Pancreas (tissue), 10 donors: ENCODE measurements around the gene HHIPL1. TPM values are rescaled to one million over a fixed set of nuclear protein-coding genes. Genes with fewer than 3 reads are reported as not detected.

ENCODE experiments used
- ATAC-seq, 4 donors: fragments of 200-7000 bp; cut with Tn5 transposase; one replicate each; pipeline versions ENCODE4 v1.8.0 to v1.9.1; 2020; ENCODE audit warnings: mild to moderate bottlenecking in 4 of 4, moderate library complexity in 4 of 4
- DNase-seq, 6 donors: peaks; one replicate each; pipeline ENCODE4 v3.0.0-alpha.2; 2020
- FAIRE-seq: peaks from 2 replicates; lab custom pipeline; 2012; peaks lifted over from hg19 to GRCh38; lab: Jason Lieb, UNC
- H3K27ac ChIP-seq, 4 donors: fragments of 200-600 bp; sonication (generic); 1 replicate in 3 of 4; 2 replicates in 1 of 4; pipeline versions ENCODE4 v1.5.0 to v1.8.0; 2020
- H3K27me3 ChIP-seq, 4 donors: fragments of 200-600 bp; one replicate each; pipeline ENCODE4 v1.8.0; 2021
- H3K36me3 ChIP-seq, 3 donors: fragments of 200-600 bp; sonication (generic) in 1 of 3; one replicate each; pipeline versions ENCODE4 v1.5.0 to v1.8.0; 2020 to 2021
- H3K4me1 ChIP-seq, 3 donors: fragments of 200-600 bp; one replicate each; pipeline ENCODE4 v1.8.0; 2021
- H3K4me3 ChIP-seq, 4 donors: fragments of 200-600 bp; sonication (generic) in 2 of 4; one replicate each; pipeline versions ENCODE4 v1.5.0 to v1.8.0; 2020 to 2021
- H3K9me3 ChIP-seq, 4 donors: fragments of 200-600 bp; one replicate each; pipeline ENCODE4 v1.8.0; 2021
- CTCF ChIP-seq, 4 donors: fragments of 200-600 bp; sonication (generic) in 3 of 4; IDR thresholded peaks; one replicate each; pipeline versions ENCODE4 v1.5.0 to v1.8.0; 2021; ENCODE audit warnings: antibody characterized with exemption in 4 of 4
- WGBS, 2 donors: extraction: QIAGEN DNeasy Blood & Tissue Kit; methylation state at CpG; one replicate each; pipeline ENCODE4 v1.1.7; 2013; 5-methylcytosine and 5-hydroxymethylcytosine counted together
- intact Hi-C, 3 donors: fragments of 100-400 bp; cut with DNase I; formaldehyde crosslinking; loops; one replicate each; pipeline versions ENCODE4 v1.11.1 to v1.14.2; 2022
- polyA plus RNA-seq, 2 donors: library from polyadenylated mRNA; stranded (reverse); fragments of 200-250 nt; gene quantifications; one replicate each; pipeline ENCODE4 v1.2.3, GENCODE V29; 2013
- total RNA-seq, 6 donors: library from RNA; stranded (reverse); fragmentation: NEBNext Ultra II Directional in 4 of 6; extraction: Animal tissue kit (Norgen Biotek cat#: 25700) in 4 of 6; gene quantifications; one replicate each; pipeline versions ENCODE4 v1.2.1 to v1.2.4, GENCODE V29; 2021 to 2023
- donor health status: healthy with polysubstance abuse.
- donor health status: DM: no; HTN: no; CAD: no; lungs with moderate emphysema.
- donor health status: DM: no; HTN: no; CAD: no.
- donor health status: control.
- donor health status: control.
- donor health status: Bipolar disorder and iron deficiency.
- donor health status: DM: yes; HTN: yes; CAD: no.
- donor health status: DM: no; HTN: no; CAD: no.
- donor health status: DM: no; HTN: no; CAD: no.
- donor health status: DM: yes; HTN: yes; CAD: no.

HHIPL1 gene
- total and polyA plus RNA-seq, 8 donors = 0.09 to 1.2 (median 0.23) TPM

GRCh38 chr14:99621948-99622347, 23.0 kb upstream of the HHIPL1 start:
- H3K4me1 ChIP-seq = no peaks in the 10 kb centered on the region
- intact Hi-C loops = no loop called here
- H3K9me3 ChIP-seq = no peaks in the 10 kb centered on the region
- H3K27ac ChIP-seq = no peak overlapping the region
- H3K27me3 ChIP-seq = no peaks in the 10 kb centered on the region
- DNase-seq (no peak), ATAC-seq (no peak), FAIRE-seq (no peak)
- TF ChIP-seq CTCF (IDR thresholded peaks at IDR 0.05) = no peak
- WGBS, 2 donors = 83 to 84% methylated on average over 6 of the region's 6 CpGs
- H3K4me3 ChIP-seq = no peak overlapping the region
- H3K36me3 ChIP-seq = no peaks in the 10 kb centered on the region

GRCh38 chr14:99624024-99624423, 20.9 kb upstream of the HHIPL1 start:
- TF ChIP-seq CTCF (IDR thresholded peaks at IDR 0.05) = no peak
- H3K4me3 ChIP-seq = no peak overlapping the region
- no peak for DNase-seq
- H3K4me1 ChIP-seq = peaks cover 0 to 5% (median 0%) of the 10 kb centered on the region in 3 donors
- no peaks in the 10 kb centered on the region for H3K9me3 ChIP-seq
- H3K27ac ChIP-seq = no peak overlapping the region
- ATAC-seq = no peak
- no peaks in the 10 kb centered on the region for H3K36me3 ChIP-seq
- H3K27me3 ChIP-seq = no peaks in the 10 kb centered on the region
- FAIRE-seq = no peak
- intact Hi-C loops = no loop called here
- 81 to 93% methylated on average over 5 to 6 of the region's 6 CpGs for WGBS, 2 donors

- FAIRE-seq (no peak), DNase-seq (no peak), ATAC-seq (no peak)
- H3K9me3 ChIP-seq = no peaks in the 10 kb centered on the region
- no peaks in the 10 kb centered on the region for H3K27me3 ChIP-seq
- no peak overlapping the region for H3K4me3 ChIP-seq
- no peaks in the 10 kb centered on the region for H3K36me3 ChIP-seq
- intact Hi-C loops = no loop called here
- 79 to 80% methylated on average over 13 of the region's 13 CpGs for WGBS, 2 donors
- no peak overlapping the region for H3K27ac ChIP-seq
- TF ChIP-seq CTCF (IDR thresholded peaks at IDR 0.05) = no peak
- H3K4me1 ChIP-seq = peaks cover 0 to 7% (median 0%) of the 10 kb centered on the region in 3 donors
Measured at GRCh38 chr14:99624971-99625370, 20.0 kb upstream of the HHIPL1 start.

GRCh38 chr14:99625476-99625875, 19.5 kb upstream of the HHIPL1 start:
- Histone ChIP-seq H3K4me1 (peaks cover 0 to 7% (median 0%) of the 10 kb centered on the region in 3 donors), H3K9me3 (no peaks in the 10 kb centered on the region), H3K36me3 (no peaks in the 10 kb centered on the region), H3K4me3 (no peak overlapping the region), H3K27ac (no peak overlapping the region), H3K27me3 (no peaks in the 10 kb centered on the region)
- ATAC-seq (no peak), FAIRE-seq (no peak), DNase-seq (no peak)
- no peak for TF ChIP-seq CTCF (IDR thresholded peaks at IDR 0.05)
- WGBS, 2 donors = 76 to 77% methylated on average over 3 of the region's 3 CpGs
- intact Hi-C loops = no loop called here

GRCh38 chr14:99626041-99626648, 18.8 kb upstream of the HHIPL1 start:
- no peaks in the 10 kb centered on the region for H3K36me3 ChIP-seq
- H3K4me1 ChIP-seq = peaks cover 0 to 7% (median 0%) of the 10 kb centered on the region in 3 donors
- no peak overlapping the region for H3K27ac ChIP-seq
- ATAC-seq (no peak), FAIRE-seq (no peak), DNase-seq (no peak)
- no peak for TF ChIP-seq CTCF (IDR thresholded peaks at IDR 0.05)
- H3K9me3 ChIP-seq = no peaks in the 10 kb centered on the region
- WGBS, 2 donors = 84 to 89% methylated on average over 11 of the region's 11 CpGs
- no peaks in the 10 kb centered on the region for H3K27me3 ChIP-seq
- H3K4me3 ChIP-seq = no peak overlapping the region
- intact Hi-C loops = no loop called here
